HL-60/S4 (cell line): ENCODE measurements around the gene CT47C1.

Source experiments
- in situ Hi-C: fragments of 300-500 bp; cut with MboI; formaldehyde crosslinking; loops from 2 replicates; pipeline ENCODE4 v1.14.3; 2022; ENCODE audit warnings: low sequenced_read_pairs

The CT47C1 gene

GRCh38 chrX:119073200-119073905 is 560 bp downstream of the CT47C1 start:
- in situ Hi-C loops, result loop anchor here (10.0 kb wide), 1 partner anchor 229 kb away; no protein-coding TSS in a partner anchor

GRCh38 chrX:119073911-119074310 is 1.1 kb downstream of the CT47C1 start:
- in situ Hi-C loops, result loop anchor here (10.0 kb wide), 1 partner anchor 229 kb away; no protein-coding TSS in a partner anchor

GRCh38 chrX:119075270-119076025 is 2.7 kb downstream of the CT47C1 start:
- in situ Hi-C loops, result loop anchor here (10.0 kb wide), 1 partner anchor 231 kb away; no protein-coding TSS in a partner anchor

- in situ Hi-C loops, result no loop called here
Observed at GRCh38 chrX:119082278-119082677, 9.5 kb downstream of the CT47C1 start.

- in situ Hi-C loops, result no loop called here
Observed at GRCh38 chrX:119084766-119085165, 12.0 kb downstream of the CT47C1 start.

GRCh38 chrX:119087121-119087520 is 14.3 kb downstream of the CT47C1 start:
- in situ Hi-C loops, result no loop called here

GRCh38 chrX:119089619-119090018 is 16.8 kb downstream of the CT47C1 start:
- in situ Hi-C loops, result no loop called here

GRCh38 chrX:119090627-119091026 is 17.8 kb downstream of the CT47C1 start:
- in situ Hi-C loops, result no loop called here

GRCh38 chrX:119093991-119094735 is 21.4 kb downstream of the CT47C1 start:
- in situ Hi-C loops, result no loop called here

- in situ Hi-C loops, result no loop called here
Observed at GRCh38 chrX:119094819-119095218, 22.0 kb downstream of the CT47C1 start.

- in situ Hi-C loops, result no loop called here
Observed at GRCh38 chrX:119095936-119096335, 23.1 kb downstream of the CT47C1 start.

- in situ Hi-C loops, result no loop called here
Observed at GRCh38 chrX:119101168-119101567, 28.4 kb downstream of the CT47C1 start.

GRCh38 chrX:119105826-119106225 is 33.0 kb downstream of the CT47C1 start:
- in situ Hi-C loops, result no loop called here

GRCh38 chrX:119107206-119107605 is 34.4 kb downstream of the CT47C1 start:
- in situ Hi-C loops, result no loop called here

GRCh38 chrX:119118780-119119395 is 46.1 kb downstream of the CT47C1 start:
- in situ Hi-C loops, result no loop called here

- in situ Hi-C loops, result no loop called here
Observed at GRCh38 chrX:119121341-119121740, 48.5 kb downstream of the CT47C1 start.
